C4-2B (cell line): ENCODE results near the gene SNX8.
"Not testable (repeated sequence)": the region's sequence is repeated elsewhere in the genome, so short reads cannot be mapped to it uniquely, and the experiment has no call there.

Experiments used
- H3K27ac ChIP-seq: fragments of 450-650 bp; 2 replicates; pipeline ENCODE4 v1.5.1; 2017
- ZFX ChIP-seq: fragments of 450-650 bp; IDR thresholded peaks from 2 replicates; pipeline ENCODE4 v1.6.1; 2017
- TF ChIP-seq, protein P1 (sequence below): fragments of 450-650 bp; conservative IDR thresholded peaks from 2 replicates; pipeline ENCODE4 v1.5.1; 2017; ENCODE audit warnings: mild to moderate bottlenecking

Gene SNX8

DNA sequence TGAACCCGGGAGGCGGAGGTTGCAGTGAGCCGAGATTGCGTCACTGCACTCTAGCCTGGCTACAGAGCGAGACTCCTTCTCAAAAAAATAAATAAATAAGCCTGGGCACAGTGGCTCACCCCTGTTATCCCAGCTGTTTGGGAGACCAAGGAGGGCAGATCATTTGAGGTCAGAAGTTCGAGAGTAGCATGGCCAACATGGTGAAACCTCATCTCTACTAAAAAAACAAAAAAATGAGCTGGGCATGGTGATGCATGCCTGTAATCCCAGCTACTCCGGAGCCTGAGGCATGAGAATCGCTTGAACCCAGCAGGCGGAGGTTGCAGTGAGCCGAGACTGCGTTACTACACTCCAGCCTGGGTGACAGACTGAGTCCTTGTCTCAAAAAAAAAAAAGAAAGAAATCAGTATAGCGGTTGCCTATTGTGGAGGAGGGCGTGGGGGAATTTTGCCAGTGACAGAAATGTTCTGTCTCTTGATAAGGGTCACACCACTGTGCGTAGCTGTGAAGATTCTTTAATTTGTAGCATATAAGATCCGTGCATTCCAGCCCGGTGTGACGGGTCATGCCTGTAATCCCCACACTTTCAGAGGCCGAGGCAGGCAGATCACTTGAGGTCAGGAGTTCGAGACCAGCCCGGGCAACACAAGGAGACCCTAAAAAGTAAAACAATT, 22.5 kb upstream of the SNX8 start:
- TF ChIP-seq, protein P1, sequence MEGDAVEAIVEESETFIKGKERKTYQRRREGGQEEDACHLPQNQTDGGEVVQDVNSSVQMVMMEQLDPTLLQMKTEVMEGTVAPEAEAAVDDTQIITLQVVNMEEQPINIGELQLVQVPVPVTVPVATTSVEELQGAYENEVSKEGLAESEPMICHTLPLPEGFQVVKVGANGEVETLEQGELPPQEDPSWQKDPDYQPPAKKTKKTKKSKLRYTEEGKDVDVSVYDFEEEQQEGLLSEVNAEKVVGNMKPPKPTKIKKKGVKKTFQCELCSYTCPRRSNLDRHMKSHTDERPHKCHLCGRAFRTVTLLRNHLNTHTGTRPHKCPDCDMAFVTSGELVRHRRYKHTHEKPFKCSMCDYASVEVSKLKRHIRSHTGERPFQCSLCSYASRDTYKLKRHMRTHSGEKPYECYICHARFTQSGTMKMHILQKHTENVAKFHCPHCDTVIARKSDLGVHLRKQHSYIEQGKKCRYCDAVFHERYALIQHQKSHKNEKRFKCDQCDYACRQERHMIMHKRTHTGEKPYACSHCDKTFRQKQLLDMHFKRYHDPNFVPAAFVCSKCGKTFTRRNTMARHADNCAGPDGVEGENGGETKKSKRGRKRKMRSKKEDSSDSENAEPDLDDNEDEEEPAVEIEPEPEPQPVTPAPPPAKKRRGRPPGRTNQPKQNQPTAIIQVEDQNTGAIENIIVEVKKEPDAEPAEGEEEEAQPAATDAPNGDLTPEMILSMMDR = no peak
- TF ChIP-seq ZFX = no peak
- no peak overlapping the region for H3K27ac ChIP-seq

- not testable (repeated sequence) for H3K27ac ChIP-seq
Measured at GRCh38 chr7:2332606-2333231, 18.5 kb upstream of the SNX8 start.

DNA sequence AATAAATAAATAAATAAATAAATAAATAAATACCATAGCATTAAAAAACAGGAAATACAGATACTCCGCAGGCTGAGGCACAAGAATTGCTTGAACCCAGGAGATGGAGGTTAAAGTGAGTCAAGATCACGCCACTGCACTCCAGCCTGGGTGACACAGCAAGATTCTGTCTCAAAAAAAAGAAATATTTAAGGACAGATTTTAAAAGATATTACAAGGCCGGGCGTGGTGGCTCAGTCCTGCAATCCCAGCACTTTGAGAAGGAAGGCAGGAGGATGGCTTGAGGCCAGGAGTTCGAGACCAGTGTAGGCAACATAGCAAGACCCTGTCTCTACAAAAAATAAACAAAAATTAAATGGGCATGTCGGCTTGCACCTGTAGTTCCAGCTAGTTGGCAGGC, 17.5 kb upstream of the SNX8 start:
- no peak overlapping the region for H3K27ac ChIP-seq
- TF ChIP-seq ZFX = no peak
- TF ChIP-seq, protein P1 = no peak

DNA sequence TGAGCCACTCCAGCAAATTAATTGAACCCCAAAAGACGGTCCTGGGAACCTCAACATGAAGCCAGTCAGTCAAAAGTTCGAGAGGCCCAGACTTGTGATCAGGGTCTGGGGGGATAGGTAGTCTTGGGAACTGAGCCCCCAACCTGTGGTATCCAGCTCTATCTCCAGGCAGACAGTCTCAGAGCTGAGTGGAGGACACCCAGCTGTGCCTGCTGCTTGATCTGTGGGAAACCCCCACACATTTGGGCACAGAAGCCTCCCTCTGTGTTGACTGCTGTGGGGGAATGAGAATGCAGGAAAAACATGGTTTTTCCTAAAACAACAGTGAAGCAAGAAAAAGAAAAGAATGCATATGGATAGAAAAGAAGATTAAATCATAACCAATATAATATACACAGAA, 16.3 kb upstream of the SNX8 start:
- H3K27ac ChIP-seq = no peak overlapping the region
- TF ChIP-seq ZFX = no peak
- TF ChIP-seq, protein P1 = no peak

DNA sequence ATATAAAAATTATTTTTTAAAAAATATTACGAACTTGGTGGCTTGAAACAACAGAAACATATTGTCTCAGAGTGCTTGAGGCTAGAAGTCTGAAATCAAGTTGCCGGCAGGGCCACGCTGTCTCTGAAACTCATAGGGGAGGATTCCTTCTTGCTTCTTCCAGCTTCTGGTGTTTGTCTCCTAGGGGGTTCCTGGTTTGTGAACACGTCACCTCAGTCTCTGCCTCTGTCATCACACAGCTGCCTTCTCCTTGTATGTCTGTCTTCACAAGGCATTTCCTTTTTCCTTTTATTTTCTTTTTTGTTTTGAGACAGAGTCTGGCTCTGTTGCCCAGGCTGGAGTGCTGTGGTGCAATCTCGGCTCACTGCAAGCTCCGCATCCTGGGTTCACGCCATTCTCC, 12.7 kb upstream of the SNX8 start:
- H3K27ac ChIP-seq = no peak overlapping the region
- no peak for TF ChIP-seq ZFX
- TF ChIP-seq, protein P1 = no peak

GRCh38 chr7:2325162-2325561, 10.9 kb upstream of the SNX8 start:
- no peak for TF ChIP-seq ZFX
- TF ChIP-seq, protein P1 = no peak
- H3K27ac ChIP-seq = no peak overlapping the region

- H3K27ac ChIP-seq = no peak overlapping the region
- TF ChIP-seq, protein P1 = no peak
- TF ChIP-seq ZFX = no peak
Measured at GRCh38 chr7:2321020-2321419, 6.8 kb upstream of the SNX8 start.
